Liver (tissue), 3 donors: ENCODE measurements around the gene HSFX2.

Experiments
- CTCF ChIP-seq: fragments of 150-350 bp; IDR thresholded peaks from 2 replicates; pipeline ENCODE4 v1.5.1; 2017; ENCODE audit warnings: improper control_type of control experiment, low read depth, low read length; ENCODE audit not compliant: missing input control
- FOXA1 ChIP-seq: IDR thresholded peaks from 2 replicates; pipeline ENCODE4 v1.6.1; 2016; ENCODE audit warnings: antibody characterized with exemption
- GABPA ChIP-seq, 2 donors: IDR thresholded peaks in 1 of 2; conservative IDR thresholded peaks in 1 of 2; 2 replicates each; pipeline ENCODE4 v1.6.1; 2016; ENCODE audit warnings: antibody characterized with exemption in 2 of 2, mild to moderate bottlenecking in 1 of 2, moderate library complexity in 1 of 2
- HNF4G ChIP-seq: IDR thresholded peaks from 2 replicates; pipeline ENCODE4 v1.6.1; 2016; ENCODE audit warnings: antibody characterized with exemption
- JUND ChIP-seq, 2 donors: IDR thresholded peaks; 2 replicates each; pipeline ENCODE4 v1.6.1; 2016; ENCODE audit warnings: antibody characterized with exemption in 2 of 2
- NR2F2 ChIP-seq: IDR thresholded peaks from 2 replicates; pipeline ENCODE4 v1.6.1; 2016; ENCODE audit warnings: antibody characterized with exemption
- RAD21 ChIP-seq, 2 donors: IDR thresholded peaks; 2 replicates each; pipeline ENCODE4 v1.6.1; 2016; ENCODE audit warnings: antibody characterized with exemption in 2 of 2, mild to moderate bottlenecking in 2 of 2
- REST ChIP-seq: IDR thresholded peaks from 2 replicates; pipeline ENCODE4 v1.6.1; 2016; ENCODE audit warnings: antibody characterized with exemption, mild to moderate bottlenecking
- SP1 ChIP-seq: IDR thresholded peaks from 2 replicates; pipeline ENCODE4 v1.6.1; 2018; ENCODE audit warnings: antibody characterized with exemption, mild to moderate bottlenecking
- TAF1 ChIP-seq: conservative IDR thresholded peaks from 2 replicates; pipeline ENCODE4 v1.6.1; 2016; ENCODE audit warnings: antibody characterized with exemption, mild to moderate bottlenecking
- YY1 ChIP-seq: IDR thresholded peaks from 2 replicates; pipeline ENCODE4 v1.6.1; 2016; ENCODE audit warnings: antibody characterized with exemption, mild to moderate bottlenecking
- ZBTB33 ChIP-seq: IDR thresholded peaks from 2 replicates; pipeline ENCODE4 v1.6.1; 2016; ENCODE audit warnings: antibody characterized with exemption
- TF ChIP-seq, protein P1 (sequence below): IDR thresholded peaks from 2 replicates; pipeline ENCODE4 v1.6.1; 2016; ENCODE audit warnings: antibody characterized with exemption
- TF ChIP-seq, protein P2 (sequence below): IDR thresholded peaks from 2 replicates; pipeline ENCODE4 v1.6.1; 2016; ENCODE audit warnings: antibody characterized with exemption
- donor health status: healthy.
- donor health status: healthy.

- no peak for TF ChIP-seq CTCF
- TF ChIP-seq HNF4G, result no peak
- TF ChIP-seq RAD21 (IDR thresholded peaks at IDR 0.05), result no peak
- no peak for TF ChIP-seq ZBTB33
- TF ChIP-seq, protein P1, sequence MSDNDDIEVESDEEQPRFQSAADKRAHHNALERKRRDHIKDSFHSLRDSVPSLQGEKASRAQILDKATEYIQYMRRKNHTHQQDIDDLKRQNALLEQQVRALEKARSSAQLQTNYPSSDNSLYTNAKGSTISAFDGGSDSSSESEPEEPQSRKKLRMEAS, result no peak
- no peak for TF ChIP-seq GABPA (IDR thresholded peaks at IDR 0.05 in 1 of 2, conservative IDR thresholded peaks at IDR 0.05 in 1 of 2)
- TF ChIP-seq NR2F2, result no peak
- no peak for TF ChIP-seq YY1
- no peak for TF ChIP-seq SP1
- TF ChIP-seq JUND (IDR thresholded peaks at IDR 0.05), result no peak
- no peak for TF ChIP-seq FOXA1
- no peak for TF ChIP-seq REST
- TF ChIP-seq TAF1, result no peak
- TF ChIP-seq, protein P2, sequence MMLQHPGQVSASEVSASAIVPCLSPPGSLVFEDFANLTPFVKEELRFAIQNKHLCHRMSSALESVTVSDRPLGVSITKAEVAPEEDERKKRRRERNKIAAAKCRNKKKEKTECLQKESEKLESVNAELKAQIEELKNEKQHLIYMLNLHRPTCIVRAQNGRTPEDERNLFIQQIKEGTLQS, result no peak
These were observed 23.8 kb upstream of the HSFX2 start for GRCh38 chrX:149618871-149619270.
